ENCODE results near the gene KLF9. TPM values are rescaled to one million over a fixed set of nuclear protein-coding genes. Genes with fewer than 3 reads are reported as not detected.

KLF9 gene
- total and polyA plus RNA-seq, 9 of the 15 experiments (the other 6 are each of a cell fraction or from before 2014, with no cell fraction given) = 3.3 to 11.9 (median 6.9) TPM

- ChIA-PET POLR2A (interaction anchor here (1.4 kb wide), 1 partner anchor 118 kb away, joined by 3 read pairs; no protein-coding TSS in a partner anchor), CTCF (ENCODE audit: low intra/inter-chr PET ratio) (no interaction called here)
- WGBS (ENCODE audit: insufficient coverage, low coverage, missing lambda C conversion rate) = 33% methylated on average over 6 of the region's 6 CpGs
- TF ChIP-seq MEIS2 (IDR thresholded peaks at IDR 0.05; ENCODE audit: partially characterized antibody) (peak; percentile 85), PBX2 (CRISPR knock-in tag; IDR thresholded peaks at IDR 0.05; ENCODE audit: low read depth) (no peak), PBX2 (tag; conservative IDR thresholded peaks at IDR 0.05; ENCODE audit: low read depth) (peak; percentile 76), PKNOX1 (IDR thresholded peaks at IDR 0.05) (peak; percentile 75), L3MBTL2 (IDR thresholded peaks at IDR 0.05) (peak; percentile 35; the same call in 1 of the 2 replicates), DLX4 (CRISPR knock-in tag; IDR thresholded peaks at IDR 0.05) (no peak)
- Histone ChIP-seq H3K4me2 (ENCODE audit: insufficient read depth, low read length) (no peak overlapping the region), H3K9me1 (ENCODE audit: control insufficient read depth, insufficient read depth, low read length) (no peaks in the 10 kb centered on the region), H3K36me3 (ENCODE audit: control insufficient read depth, insufficient read depth, low read length) (no peaks in the 10 kb centered on the region), H3K9me3 (replicated peaks; ENCODE audit: control insufficient read depth, insufficient read depth, low read depth, low read length) (no peaks in the 10 kb centered on the region), H3K4me3 (no peak overlapping the region), H3K4me1 (replicated peaks in 1 of 2; ENCODE audit: control insufficient read depth in 2 of 2, insufficient read depth in 2 of 2, low read length in 2 of 2) (no peaks in the 10 kb centered on the region; a peak in 1 of 5 replicates), H4K20me1 (replicated peaks; ENCODE audit: control insufficient read depth, insufficient read depth, low read length) (no peaks in the 10 kb centered on the region), H3K79me2 (ENCODE audit: control insufficient read depth, insufficient read depth, low read length) (no peaks in the 10 kb centered on the region), H3K27me3 (ENCODE audit: control insufficient read depth in 2 of 2, insufficient read depth in 2 of 2, low read length in 2 of 2) (no peaks in the 10 kb centered on the region), H3K27ac (ENCODE audit: extremely low read depth, low read depth, low read length) (no peak overlapping the region), H2AFZ (ENCODE audit: low read depth, low read length) (0 out of 2 replicates have a peak overlapping the region, but pooled peaks have one; percentile 2), H3K9ac (ENCODE audit: insufficient read depth in 1 of 2, low read depth in 2 of 2, low read length in 2 of 2) (no peak overlapping the region)
- ATAC-seq (no peak), DNase-seq (ENCODE audit: extremely low read depth in 1 of 4, low spot score in 3 of 4) (no peak), FAIRE-seq (no peak)
- in situ Hi-C loops (cut with MboI) (no loop called here), intact Hi-C loops (cut with micrococcal nuclease) (no loop called here)
- no TSS peak for BruUV-seq (replicated peaks)
Measured at GRCh38 chr9:70367305-70367930, 47.0 kb downstream of the KLF9 start.
